ENCODE measurements around the gene POC1B.

The POC1B gene

DNA sequence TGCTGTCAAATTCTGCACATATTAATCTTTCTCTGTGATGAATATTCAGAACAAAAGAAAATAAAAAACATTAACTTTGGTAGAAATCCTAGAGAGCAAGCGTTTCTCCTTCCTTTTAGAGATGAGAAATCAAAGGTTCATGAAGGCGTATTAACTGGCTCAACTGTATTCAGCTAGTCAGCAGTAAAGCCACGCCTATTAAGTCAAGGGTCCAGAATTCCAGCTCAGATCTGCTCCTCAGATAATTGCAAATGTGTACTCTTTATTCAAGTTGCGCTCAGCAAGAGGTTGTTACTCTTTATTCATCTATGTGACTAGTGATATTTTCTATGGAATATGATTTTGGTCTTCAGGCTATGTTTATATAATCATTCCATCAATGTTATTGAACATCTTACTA, 13.1 kb upstream of the POC1B start:
- DNase-seq: no peak

DNA sequence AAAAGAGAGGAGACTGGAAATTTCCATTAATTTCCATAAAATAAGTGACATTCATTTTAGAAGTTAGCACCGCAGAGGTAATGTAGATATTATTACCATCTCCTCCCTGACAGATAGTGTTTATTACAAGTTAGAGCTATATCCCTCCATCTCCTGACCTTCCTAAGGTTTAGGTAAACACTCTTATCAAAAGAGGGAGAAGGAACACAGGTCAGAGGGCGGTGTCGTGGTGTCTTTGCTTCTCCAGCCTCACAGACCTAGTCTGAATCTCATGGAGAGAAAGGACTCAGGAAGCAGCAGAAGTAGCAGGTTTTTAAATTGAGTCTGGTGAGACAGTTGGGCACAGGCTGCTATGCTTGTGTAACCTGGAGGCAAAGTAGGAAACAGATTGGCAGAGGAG, 11.5 kb upstream of the POC1B start:
- DNase-seq: no peak

DNA sequence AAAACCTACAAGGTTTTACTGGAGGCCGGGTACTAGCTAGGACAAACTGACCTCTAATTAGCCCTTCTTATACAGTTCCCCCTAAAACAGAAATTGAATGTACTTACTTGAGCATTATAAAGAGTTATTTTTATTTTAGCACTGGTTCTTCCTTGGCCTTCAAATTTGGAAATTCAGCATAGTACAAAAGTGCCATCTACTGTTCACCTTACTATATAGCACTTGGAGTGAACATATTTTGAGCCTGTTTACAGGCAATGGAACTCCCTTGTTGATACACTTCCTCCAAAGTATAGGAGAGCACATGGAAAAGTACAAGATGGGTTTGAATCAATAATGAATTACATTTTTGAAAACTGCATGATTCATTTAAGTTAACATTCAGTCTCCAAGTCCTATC, 3.9 kb upstream of the POC1B start:
- DNase-seq: no peak

DNA sequence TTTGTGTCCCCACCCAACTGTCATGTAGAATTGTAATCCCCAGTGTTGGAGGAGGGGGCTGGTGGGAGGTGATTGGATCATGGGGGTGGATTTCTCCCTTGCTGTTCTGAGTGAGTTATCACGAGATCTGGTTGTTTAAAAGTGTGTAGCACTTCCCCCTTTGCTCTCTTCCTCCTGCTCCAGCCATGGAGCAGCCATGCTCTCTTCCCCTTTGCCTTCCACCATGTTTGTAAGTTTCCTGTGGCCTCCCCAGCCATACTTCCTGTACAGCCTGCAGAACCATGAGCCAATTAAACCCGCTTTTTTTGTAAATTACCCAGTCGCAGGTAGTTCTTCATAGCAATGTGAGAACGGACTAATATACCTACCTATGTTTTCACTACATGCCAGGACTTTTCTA, 2.6 kb upstream of the POC1B start:
- DNase-seq: no peak

DNA sequence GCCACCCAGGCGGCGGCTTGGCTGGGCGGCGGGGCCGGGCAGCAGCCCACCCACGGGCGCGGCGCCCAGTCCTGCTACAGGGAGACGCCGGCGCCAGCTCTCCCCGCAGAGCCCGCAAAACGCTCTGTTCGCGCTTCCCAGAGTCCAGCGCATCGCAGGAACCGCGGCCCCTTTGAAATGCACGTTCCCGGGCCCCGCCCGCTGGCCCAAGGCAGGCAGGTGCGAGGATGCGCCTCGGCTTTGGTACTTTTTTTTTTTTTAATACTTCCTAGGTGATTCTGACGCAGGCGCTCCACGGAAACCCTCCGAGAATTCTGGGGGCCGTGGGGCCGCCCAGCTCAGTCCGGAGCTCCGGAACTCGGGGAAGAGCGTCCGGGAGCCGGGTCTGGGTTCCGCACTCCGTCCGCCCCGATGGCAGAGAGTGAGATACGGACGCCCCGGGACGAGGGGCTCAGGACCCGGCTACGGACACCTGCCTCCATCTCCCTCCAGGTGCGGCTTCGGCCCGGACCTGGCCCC, 483 bp downstream of the POC1B start:
- no peak for DNase-seq

DNA sequence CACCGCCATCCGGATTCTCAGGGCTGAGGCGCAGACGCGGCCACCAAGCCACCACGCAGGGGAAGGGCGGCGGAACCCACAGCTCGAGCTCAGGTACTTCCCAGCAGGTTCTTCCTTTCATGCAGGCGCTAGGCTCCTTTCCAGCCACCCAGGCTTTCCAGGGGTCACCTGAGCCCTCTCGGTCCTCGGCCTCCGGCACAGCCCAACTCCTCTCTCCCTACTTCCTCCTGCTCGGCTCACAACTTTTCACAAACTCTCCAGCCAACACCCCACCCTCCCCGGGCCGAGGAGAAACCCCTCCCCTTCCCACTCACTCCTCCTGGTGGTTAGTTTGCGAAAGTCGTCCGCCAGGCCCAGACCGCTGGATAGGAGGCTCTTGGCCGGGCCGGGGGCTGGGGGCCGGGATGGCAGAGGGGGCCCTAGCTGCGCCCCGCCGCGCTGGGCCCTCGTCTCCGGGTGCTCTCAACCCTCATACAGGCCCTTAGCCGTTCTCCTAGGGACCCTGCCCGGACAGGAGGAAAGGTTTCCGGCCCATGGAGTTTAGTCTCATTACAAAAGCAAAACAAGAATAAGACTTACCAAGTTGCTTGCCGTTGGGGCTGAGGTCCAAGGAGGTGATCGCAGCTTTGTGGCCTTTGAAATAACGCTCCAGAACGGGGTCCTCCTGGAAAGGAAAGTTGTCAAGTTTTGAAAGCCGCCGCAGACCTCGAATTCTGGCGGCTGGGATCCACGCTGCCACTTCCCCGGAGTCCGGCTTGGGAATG, 1.1 kb downstream of the POC1B start, which contains the start of gene GALNT4:
Gene GALNT4 (minus strand): TSS at position 256 of the 764 bp plus-strand sequence. CDS start 247 bp downstream, at position 9.
- DNase-seq: peak; percentile 92

DNA sequence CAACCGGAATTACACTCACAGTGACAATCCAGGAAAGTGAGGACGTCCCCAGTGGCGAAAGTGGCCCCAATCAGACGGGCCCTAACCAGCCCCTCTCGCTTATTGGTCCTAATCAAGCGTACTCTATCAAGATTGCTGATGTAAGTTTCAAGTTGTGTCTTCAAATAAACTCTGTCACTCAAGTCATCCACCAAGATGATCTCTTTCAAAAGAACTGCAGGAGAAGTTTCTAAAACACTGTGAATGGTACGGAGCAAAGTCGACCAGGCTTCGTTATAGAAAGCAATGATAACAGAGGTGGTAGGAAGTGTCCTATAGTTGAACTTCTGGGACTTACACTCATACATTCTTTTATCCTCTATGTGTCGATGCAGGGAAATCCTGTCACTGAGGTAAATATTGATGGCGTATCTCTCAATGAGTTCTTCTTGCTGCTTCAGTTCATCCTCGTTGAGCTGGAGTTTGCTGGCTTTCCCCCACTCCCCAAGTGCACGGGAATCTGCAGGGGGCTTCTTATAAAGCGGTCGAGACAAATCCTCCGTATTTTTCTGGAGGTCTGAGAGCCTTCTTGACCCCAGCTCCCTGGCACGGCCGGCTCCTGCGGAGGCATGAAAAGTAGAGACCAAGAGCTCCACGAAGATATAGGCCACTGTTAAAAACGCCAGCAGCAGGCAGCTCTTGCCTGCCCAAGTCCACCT, 1.9 kb downstream of the POC1B start:
- DNase-seq: no peak

DNA sequence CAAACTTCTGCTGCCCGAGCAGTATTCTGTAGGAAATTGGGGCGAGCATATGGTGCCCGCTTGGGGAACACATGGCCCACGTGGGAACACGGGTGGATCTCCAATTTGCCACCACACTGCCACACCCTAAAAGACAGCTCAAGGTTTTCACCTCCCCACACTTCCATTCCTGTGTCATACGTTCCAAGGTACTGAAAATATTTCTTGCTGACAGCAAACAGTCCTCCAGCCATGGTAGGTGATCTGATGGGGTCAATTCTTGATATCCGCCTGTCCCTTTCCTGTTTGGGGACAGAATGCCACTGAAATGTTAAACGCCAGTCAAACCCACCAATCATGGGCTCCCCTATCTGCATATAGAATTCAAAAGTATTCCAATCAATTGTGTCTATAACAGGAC, 2.5 kb downstream of the POC1B start:
- no peak for DNase-seq

DNA sequence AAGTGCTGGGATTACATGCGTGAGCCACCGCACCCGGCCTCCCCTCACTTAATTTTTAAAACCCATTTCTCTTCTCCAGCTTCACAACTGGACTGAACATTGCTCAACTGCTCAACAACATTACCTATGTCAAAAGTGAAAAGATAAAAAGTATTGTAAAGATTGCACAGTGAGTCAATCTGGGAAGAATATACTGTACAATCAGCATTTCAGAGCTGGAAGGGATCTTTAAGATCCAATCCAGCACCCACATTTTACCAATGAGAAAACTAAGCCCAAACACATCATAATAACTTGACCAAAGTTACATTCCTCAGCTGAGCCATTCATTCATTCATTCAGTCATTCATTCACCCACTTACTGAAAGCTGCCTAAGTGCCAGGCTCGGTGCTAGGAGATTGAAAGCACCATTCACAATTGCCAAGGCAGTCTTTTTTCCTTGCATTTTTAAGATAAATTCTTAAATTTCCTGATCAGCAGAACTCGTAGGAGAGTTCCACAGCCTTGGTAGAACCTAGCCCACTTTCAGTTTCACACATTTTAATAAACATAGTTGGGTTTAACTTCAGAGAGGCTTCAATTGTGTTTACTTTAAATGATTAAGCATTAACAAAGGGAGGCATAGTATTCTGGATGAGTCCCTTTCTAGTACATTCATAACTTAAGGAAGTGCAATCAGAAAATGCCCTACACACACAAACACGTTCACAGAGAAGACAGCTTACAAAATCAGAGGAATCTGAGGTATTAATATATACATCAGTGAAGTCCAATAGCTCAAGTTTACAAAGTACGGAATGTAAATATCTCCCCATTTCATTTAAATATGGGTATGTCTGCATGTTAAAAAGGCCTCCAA, 4.3 kb downstream of the POC1B start:
- DNase-seq: no peak

DNA sequence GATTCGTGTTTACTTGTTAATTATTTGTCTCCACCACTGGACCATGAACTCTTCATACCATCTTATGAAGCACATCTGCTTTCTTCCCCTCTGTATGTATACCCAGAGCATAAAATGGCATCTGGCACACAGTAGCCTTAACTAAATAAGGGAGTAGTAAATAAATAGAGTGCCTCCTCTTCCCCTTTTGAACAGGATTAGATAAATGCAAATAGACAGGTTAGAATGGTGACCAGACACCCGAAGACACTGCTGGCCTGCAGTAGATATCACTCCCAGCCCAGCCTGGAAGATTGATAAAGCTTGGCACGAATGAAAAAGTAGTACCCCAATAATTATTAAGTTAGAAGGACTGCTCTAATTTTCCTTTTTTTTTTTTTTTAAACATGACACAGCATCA, 8.1 kb downstream of the POC1B start:
- DNase-seq: no peak

DNA sequence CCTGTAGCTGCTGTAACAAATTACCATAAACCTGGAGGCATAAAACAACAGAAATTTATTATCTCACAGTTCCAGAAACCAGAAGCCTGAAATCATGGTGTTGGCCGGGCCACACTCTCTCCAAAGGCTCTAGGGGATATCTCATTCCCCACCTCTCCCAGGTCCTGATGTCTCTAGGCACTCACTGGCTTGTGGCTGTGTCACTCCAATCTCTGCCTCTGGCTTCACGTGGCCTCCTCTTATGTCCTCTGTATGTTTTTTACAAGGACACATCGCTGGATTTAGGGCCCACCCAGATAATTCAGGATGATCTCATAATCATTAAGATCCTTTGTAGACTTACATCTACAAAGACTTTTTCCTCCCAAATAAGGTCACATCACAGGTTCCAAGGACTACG, 9.2 kb downstream of the POC1B start:
- no peak for DNase-seq

DNA sequence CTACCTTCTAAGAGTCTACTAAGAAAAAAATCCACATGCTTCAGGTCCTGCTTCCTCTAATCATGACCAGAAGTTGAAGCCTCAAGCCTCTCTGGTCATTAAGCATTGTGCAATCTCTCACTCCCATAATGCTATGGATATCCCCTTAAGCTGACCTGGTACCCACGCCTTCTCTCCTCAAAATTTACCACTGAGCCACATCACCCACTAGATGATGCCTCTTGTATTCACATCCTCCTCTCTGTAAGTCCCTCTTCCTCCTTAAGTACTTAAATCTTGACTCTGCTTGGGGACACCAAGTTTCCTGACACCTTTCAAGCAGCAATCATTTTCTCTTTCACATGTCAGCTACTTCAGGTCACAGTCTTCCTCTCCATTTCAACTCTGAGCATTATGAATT, 11.1 kb downstream of the POC1B start:
- DNase-seq: no peak

DNA sequence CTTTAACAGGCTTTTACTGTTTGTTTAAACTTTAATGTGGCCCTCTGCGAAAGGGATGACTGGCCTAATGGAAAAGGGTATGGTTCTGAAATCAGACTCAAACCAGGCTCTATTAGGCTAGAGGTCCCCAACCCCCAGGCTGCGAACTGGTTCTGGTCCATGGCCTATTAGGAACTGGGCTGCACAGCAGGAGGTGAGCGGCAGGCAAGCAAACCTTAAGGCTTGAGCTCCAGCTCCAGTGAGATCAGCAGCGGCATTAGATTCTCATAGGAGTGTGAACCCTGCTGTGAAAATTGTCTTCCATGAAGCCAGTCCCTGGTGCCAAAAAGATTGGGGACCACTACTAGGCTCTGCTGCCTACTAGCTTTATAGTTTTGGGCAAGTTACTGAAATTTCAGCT, 12.3 kb downstream of the POC1B start:
- no peak for DNase-seq

DNA sequence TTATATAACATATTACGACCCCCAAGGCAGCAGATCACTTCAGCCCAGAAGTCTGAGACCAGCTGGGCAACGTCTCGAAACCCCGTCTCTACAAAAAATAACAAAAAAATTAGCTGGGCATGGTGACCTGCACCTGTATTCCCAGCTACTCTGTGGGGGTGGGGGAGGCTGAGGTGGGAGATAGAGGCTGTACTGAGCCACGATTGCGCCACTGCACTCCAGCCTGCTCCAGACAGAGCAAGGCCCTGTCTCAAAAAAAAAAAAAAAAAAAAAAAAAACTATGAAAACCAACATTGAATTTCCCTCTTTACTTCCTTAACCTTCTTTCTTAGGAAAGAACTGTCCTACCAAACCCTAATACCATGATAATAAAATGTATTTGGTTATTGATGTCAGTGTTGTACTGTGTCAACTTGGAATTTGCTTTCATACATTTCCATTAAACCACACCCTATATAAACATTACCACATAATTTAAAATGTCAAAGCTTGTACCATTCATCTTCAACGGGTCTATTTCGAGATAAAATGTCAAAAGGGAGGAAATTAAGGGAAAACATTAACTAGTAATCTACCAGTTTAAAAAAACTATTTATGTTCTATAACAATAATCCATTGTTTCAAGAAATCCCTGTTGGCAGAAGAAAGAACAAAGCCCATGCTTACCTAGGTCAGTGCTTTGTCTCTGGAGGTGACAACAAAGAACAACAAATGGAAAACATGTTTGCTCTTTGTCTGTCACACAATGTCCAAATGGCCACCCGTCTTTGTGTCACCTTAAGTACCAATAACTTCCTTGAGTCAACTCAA, 18.6 kb downstream of the POC1B start:
- no peak for DNase-seq

DNA sequence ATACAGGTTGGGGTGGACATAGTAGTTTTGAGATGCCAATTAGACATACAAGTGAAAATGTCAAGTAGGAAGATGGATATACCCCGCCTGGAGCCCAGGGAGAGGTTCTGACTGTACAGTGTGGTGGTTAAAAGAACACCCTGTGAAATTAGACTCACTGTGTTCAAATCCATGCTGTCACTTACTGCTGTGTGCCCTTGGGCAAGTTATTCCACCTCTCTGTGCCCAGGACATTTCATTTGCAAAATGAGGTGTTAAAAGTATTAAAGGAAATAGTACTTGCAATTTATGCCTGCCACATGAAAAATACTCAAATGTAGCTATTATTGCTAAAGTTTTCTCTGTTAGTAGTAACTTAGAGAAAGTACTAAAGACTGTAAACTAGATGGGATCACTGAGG, 19.8 kb downstream of the POC1B start:
- no peak for DNase-seq

DNA sequence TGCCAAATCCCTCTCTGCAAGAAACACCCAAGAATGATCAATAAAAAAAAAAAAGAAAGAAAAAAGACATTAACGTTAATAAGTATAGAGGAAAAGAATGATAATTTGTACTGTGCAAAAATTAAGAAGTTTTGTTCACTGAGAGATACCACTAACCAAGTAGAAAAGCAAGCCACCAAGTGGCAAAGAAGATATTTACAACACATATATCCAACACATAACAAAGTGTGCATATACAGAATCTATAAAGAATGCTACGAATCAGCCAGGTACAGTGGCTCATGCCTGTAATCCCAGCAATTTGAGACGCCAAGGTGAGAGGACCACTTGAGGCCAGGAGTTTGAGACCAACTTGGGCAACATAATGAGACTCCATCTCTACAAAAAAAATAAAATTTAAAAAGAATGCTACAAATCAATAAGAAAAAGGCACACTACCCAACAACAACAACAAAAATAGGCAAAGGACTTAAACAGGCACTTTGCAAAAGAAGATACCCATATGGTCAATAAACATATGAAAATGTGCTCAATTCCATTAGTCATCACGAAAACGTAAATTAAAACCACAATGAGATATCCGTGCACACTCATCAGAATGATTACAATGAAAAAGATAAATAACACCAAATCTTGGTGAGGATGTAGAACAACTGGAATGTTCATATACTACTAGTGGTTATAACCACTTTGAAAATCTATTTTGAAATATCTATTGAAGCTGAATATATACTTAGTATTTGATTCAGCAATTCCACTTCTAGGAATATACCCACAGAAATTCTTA, 21.1 kb downstream of the POC1B start:
- DNase-seq: no peak

DNA sequence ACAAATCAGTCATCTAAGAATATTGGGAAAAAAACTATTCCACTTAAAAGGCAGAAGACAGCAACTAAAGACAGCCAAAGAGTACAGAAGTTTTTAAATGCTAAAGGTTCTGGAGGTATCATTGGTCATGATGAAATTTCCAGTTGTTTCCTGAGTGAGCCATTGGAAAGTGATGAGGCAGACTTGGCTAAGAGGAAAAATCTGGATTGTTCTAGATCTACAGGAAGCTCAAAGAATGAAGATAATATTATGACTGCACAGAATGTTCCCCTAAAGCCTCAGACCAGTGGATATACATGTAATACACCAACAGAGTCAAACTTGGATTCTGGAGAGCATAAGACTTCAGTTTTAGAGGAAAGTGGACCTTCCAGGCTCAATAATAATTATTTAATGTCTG, 24.1 kb downstream of the POC1B start:
- no peak for DNase-seq

DNA sequence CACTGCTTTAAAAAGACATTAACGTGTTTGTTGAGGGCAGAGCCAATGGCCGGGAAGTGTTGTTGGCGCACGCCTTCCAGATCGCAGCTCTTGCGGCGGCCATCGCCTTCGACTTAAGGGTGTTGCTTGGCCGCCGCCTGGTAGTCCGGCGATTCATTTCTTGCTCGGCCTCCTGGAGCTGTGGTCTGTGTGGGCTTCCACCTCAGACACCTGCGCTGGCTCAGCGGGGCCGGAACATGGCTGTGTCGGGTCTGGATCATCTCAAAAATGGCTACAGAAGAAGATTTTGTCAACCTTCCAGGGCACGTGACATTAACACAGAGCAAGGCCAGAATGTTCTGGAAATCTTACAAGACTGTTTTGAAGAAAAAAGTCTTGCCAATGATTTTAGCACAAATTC, 26.0 kb downstream of the POC1B start:
- no peak for DNase-seq

DNA sequence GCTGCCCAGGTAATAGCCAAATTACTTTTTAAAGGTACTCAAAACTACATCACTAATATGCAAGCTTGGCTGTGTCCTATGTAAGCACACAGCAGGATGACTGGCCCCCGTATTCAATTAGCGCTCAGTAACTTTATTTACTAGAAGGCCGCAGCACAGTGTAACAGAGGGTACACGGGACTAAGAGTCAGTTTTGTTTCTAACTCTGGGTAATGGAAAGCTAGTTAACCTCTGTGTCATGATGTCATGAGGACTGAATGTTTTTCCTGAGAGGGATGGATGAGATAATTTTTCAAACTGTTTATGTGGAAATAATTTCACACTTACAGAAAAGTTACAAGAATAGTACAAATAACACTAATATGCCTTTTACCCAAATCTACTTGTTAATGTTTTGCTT, 28.4 kb downstream of the POC1B start:
- no peak for DNase-seq

DNA sequence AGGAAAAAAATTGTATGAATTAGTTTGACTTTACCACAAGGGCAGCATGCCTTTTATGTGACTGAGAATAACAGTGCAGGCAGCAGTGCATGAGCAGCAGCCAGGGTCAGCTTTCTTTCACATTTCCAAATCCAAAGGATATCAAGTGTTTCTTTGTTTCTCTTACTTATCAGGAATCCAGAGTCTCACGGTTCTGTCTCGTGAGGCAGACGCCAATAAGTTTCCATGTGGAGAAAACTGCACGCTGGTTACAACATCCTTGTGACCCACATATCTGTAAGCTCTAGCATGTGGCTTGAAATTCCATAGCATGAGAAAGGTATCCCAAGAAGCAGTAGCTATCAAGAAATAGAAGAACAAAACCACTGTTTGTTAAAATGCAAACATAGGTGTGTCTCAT, 28.8 kb downstream of the POC1B start:
- DNase-seq: no peak

DNA sequence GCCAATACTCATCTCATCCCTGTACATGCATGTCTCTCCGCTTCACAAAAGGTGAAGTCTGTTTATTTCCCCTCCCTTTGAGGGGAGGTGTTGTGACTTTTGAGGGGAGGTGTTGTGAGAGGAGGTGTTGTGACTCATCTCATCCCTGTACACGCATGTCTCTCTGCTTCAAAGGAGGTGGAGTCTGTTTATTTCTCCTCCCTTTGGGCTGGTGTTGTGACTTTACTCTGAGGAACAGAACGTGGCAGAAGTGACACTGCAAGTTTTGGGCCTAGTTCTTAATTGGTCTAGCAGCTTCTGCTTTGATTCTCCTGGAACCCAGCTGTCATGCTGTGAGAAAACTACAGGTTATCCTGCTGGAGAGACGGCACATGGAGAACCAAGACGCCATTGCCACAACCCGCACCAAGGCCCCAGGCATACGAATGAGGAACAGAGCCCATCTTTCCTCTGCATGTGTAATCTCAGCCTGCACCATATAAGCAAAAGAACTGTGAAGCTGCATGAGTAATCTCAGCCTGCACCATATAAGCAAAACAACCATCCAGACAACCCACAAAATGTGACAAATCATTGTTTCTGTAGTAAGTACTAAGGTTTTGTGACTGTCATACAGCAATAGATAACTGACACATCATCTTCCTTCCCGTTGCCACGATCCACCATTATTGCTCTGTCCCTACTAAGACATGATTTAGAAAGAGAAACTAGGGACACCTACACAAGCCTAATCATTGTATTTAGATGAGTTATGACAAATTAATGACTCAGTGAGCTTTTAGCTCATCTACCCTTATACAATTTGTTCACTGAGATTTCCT, 31.2 kb downstream of the POC1B start:
- no peak for DNase-seq

Measured in left hindlimb (tissue), 1 donor.